ENCODE results near the gene ATXN1. TPM values are rescaled to one million over a fixed set of nuclear protein-coding genes. Genes with fewer than 3 reads are reported as not detected.
"Not testable (repeated sequence)": the region's sequence is repeated elsewhere in the genome, so short reads cannot be mapped to it uniquely, and the experiment has no call there.

Gene ATXN1
- total RNA-seq, 1 experiment from 2014 or later: 19.7 TPM

GRCh38 chr6:16392010-16392409 is 369.2 kb downstream of the ATXN1 start:
- DNase-seq: no peak
- no peak overlapping the region for H3K4me3 Mint-ChIP-seq (ENCODE audit: low read depth, unreplicated experiment)
- intact Hi-C loops (cut with micrococcal nuclease; ENCODE audit: unreplicated experiment): no loop called here
- H3K27me3 Mint-ChIP-seq (ENCODE audit: unreplicated experiment): no peaks in the 10 kb centered on the region
- CTCF ChIA-PET: no interaction called here
- no peak overlapping the region for H3K27ac Mint-ChIP-seq (ENCODE audit: unreplicated experiment)
- no TSS peak for BruUV-seq (replicated peaks)
- no peaks in the 10 kb centered on the region for H3K4me1 Mint-ChIP-seq (ENCODE audit: low read depth, unreplicated experiment)
- TF ChIP-seq CTCF (IDR thresholded peaks at IDR 0.05; ENCODE audit: unreplicated experiment): no peak
- H3K9me3 Mint-ChIP-seq (ENCODE audit: low read depth, unreplicated experiment): no peaks in the 10 kb centered on the region
- no peaks in the 10 kb centered on the region for H3K36me3 Mint-ChIP-seq (ENCODE audit: insufficient read depth, unreplicated experiment)

GRCh38 chr6:16391451-16391912 is 369.8 kb downstream of the ATXN1 start:
- Mint-ChIP-seq H3K36me3 (ENCODE audit: insufficient read depth, unreplicated experiment) (no peaks in the 10 kb centered on the region), H3K4me1 (ENCODE audit: low read depth, unreplicated experiment) (no peaks in the 10 kb centered on the region), H3K27me3 (ENCODE audit: unreplicated experiment) (no peaks in the 10 kb centered on the region), H3K4me3 (ENCODE audit: low read depth, unreplicated experiment) (no peak overlapping the region), H3K9me3 (ENCODE audit: low read depth, unreplicated experiment) (no peaks in the 10 kb centered on the region), H3K27ac (ENCODE audit: unreplicated experiment) (no peak overlapping the region)
- CTCF ChIA-PET: no interaction called here
- intact Hi-C loops (cut with micrococcal nuclease; ENCODE audit: unreplicated experiment): no loop called here
- no TSS peak for BruUV-seq (replicated peaks)
- DNase-seq: no peak
- no peak for TF ChIP-seq CTCF (IDR thresholded peaks at IDR 0.05; ENCODE audit: unreplicated experiment)

- CTCF ChIA-PET; BruUV-seq (replicated peaks): not testable (repeated sequence)
Measured at GRCh38 chr6:16390909-16391450, 370.3 kb downstream of the ATXN1 start.

GRCh38 chr6:16389642-16390041 is 371.6 kb downstream of the ATXN1 start:
- no peak for TF ChIP-seq CTCF (IDR thresholded peaks at IDR 0.05; ENCODE audit: unreplicated experiment)
- Mint-ChIP-seq H3K4me3 (ENCODE audit: low read depth, unreplicated experiment) (no peak overlapping the region), H3K9me3 (ENCODE audit: low read depth, unreplicated experiment) (no peaks in the 10 kb centered on the region), H3K4me1 (ENCODE audit: low read depth, unreplicated experiment) (no peaks in the 10 kb centered on the region), H3K36me3 (ENCODE audit: insufficient read depth, unreplicated experiment) (no peaks in the 10 kb centered on the region), H3K27ac (ENCODE audit: unreplicated experiment) (no peak overlapping the region), H3K27me3 (ENCODE audit: unreplicated experiment) (no peaks in the 10 kb centered on the region)
- intact Hi-C loops (cut with micrococcal nuclease; ENCODE audit: unreplicated experiment): no loop called here
- CTCF ChIA-PET: no interaction called here
- DNase-seq: no peak
- BruUV-seq (replicated peaks): no TSS peak

More at GRCh38 chr6:16390909-16391450, 370.3 kb downstream of the ATXN1 start:
- intact Hi-C loops (cut with micrococcal nuclease; ENCODE audit: unreplicated experiment); H3K4me1 Mint-ChIP-seq (ENCODE audit: low read depth, unreplicated experiment); H3K4me3 Mint-ChIP-seq (ENCODE audit: low read depth, unreplicated experiment); H3K27me3 Mint-ChIP-seq (ENCODE audit: unreplicated experiment); H3K36me3 Mint-ChIP-seq (ENCODE audit: insufficient read depth, unreplicated experiment); H3K27ac Mint-ChIP-seq (ENCODE audit: unreplicated experiment); H3K9me3 Mint-ChIP-seq (ENCODE audit: low read depth, unreplicated experiment); DNase-seq: not testable (repeated sequence)

- intact Hi-C loops (cut with micrococcal nuclease; ENCODE audit: unreplicated experiment): no loop called here
- Mint-ChIP-seq H3K4me3 (ENCODE audit: low read depth, unreplicated experiment) (no peak overlapping the region), H3K36me3 (ENCODE audit: insufficient read depth, unreplicated experiment) (no peaks in the 10 kb centered on the region), H3K9me3 (ENCODE audit: low read depth, unreplicated experiment) (no peaks in the 10 kb centered on the region), H3K4me1 (ENCODE audit: low read depth, unreplicated experiment) (no peaks in the 10 kb centered on the region), H3K27ac (ENCODE audit: unreplicated experiment) (no peak overlapping the region), H3K27me3 (ENCODE audit: unreplicated experiment) (no peaks in the 10 kb centered on the region)
- no peak for DNase-seq
- CTCF ChIA-PET: no interaction called here
- no TSS peak for BruUV-seq (replicated peaks)
- no peak for TF ChIP-seq CTCF (IDR thresholded peaks at IDR 0.05; ENCODE audit: unreplicated experiment)
Measured at GRCh38 chr6:16388488-16388887, 372.8 kb downstream of the ATXN1 start.

All from Calu3 (cell line).